ENCODE measurements around the gene PRR5L. TPM values are rescaled to one million over a fixed set of nuclear protein-coding genes. Genes with fewer than 3 reads are reported as not detected.
"Not testable (repeated sequence)": the region's sequence is repeated elsewhere in the genome, so short reads cannot be mapped to it uniquely, and the experiment has no call there.

The PRR5L gene
- total and polyA plus RNA-seq, 2 experiments from 2014 or later: 3.1 to 7.5 TPM

- no peaks in the 10 kb centered on the region for H3K79me2 ChIP-seq
- DNase-seq (ENCODE audit: low spot score): no peak
- WGBS (ENCODE audit: low lambda C conversion rate, missing lambda C conversion rate): 52% methylated on average over 3 of the region's 3 CpGs
- H3K9me3 ChIP-seq (ENCODE audit: low read depth): no peaks in the 10 kb centered on the region
- TF ChIP-seq EZH2phosphoT487 (IDR thresholded peaks at IDR 0.05; ENCODE audit: low read depth, severe bottlenecking, unreplicated experiment): no peak
- TF ChIP-seq EZH2 (IDR thresholded peaks at IDR 0.05; ENCODE audit: borderline replicate concordance): no peak
- TF ChIP-seq CTCF (IDR thresholded peaks at IDR 0.05; ENCODE audit: poor library complexity): no peak
- H3K4me1 ChIP-seq (ENCODE audit: insufficient read depth): peaks cover 8% of the 10 kb centered on the region
- H3K4me2 ChIP-seq: no peak overlapping the region
- H4K20me1 ChIP-seq (ENCODE audit: insufficient read depth, poor library complexity, severe bottlenecking): no peaks in the 10 kb centered on the region
- no peak overlapping the region for H2AFZ ChIP-seq
- no peaks in the 10 kb centered on the region for H3K36me3 ChIP-seq (replicated peaks; ENCODE audit: insufficient read depth, low read depth)
- no peaks in the 10 kb centered on the region for H3K27me3 ChIP-seq
- no peak overlapping the region for H3K27ac ChIP-seq
- no peak overlapping the region for H3K4me3 ChIP-seq
- H3K9me2 ChIP-seq (replicated peaks; ENCODE audit: insufficient read depth): no peaks in the 10 kb centered on the region
Measured at GRCh38 chr11:36316049-36316448, 20.0 kb downstream of the PRR5L start.

GRCh38 chr11:36317992-36318391 is 21.9 kb downstream of the PRR5L start:
- no peak for TF ChIP-seq EZH2phosphoT487 (IDR thresholded peaks at IDR 0.05; ENCODE audit: low read depth, severe bottlenecking, unreplicated experiment)
- Histone ChIP-seq H3K27ac (no peak overlapping the region), H4K20me1 (ENCODE audit: insufficient read depth, poor library complexity, severe bottlenecking) (no peaks in the 10 kb centered on the region), H3K4me2 (no peak overlapping the region), H3K27me3 (no peaks in the 10 kb centered on the region), H2AFZ (no peak overlapping the region), H3K4me1 (ENCODE audit: insufficient read depth) (peaks cover under 1% of the 10 kb centered on the region), H3K9me2 (replicated peaks; ENCODE audit: insufficient read depth) (no peaks in the 10 kb centered on the region), H3K4me3 (no peak overlapping the region), H3K9me3 (ENCODE audit: low read depth) (no peaks in the 10 kb centered on the region), H3K79me2 (no peaks in the 10 kb centered on the region), H3K36me3 (replicated peaks; ENCODE audit: insufficient read depth, low read depth) (no peaks in the 10 kb centered on the region)
- WGBS (ENCODE audit: low lambda C conversion rate, missing lambda C conversion rate): 44% methylated on average over 2 of the region's 2 CpGs
- no peak for DNase-seq (ENCODE audit: low spot score)

GRCh38 chr11:36324956-36325355 is 28.9 kb downstream of the PRR5L start:
- H2AFZ ChIP-seq; H3K4me2 ChIP-seq; H3K27me3 ChIP-seq; H4K20me1 ChIP-seq (ENCODE audit: insufficient read depth, poor library complexity, severe bottlenecking); H3K27ac ChIP-seq; H3K4me3 ChIP-seq; DNase-seq (ENCODE audit: low spot score); H3K4me1 ChIP-seq (ENCODE audit: insufficient read depth); H3K36me3 ChIP-seq (replicated peaks; ENCODE audit: insufficient read depth, low read depth); H3K9me2 ChIP-seq (replicated peaks; ENCODE audit: insufficient read depth); H3K79me2 ChIP-seq; H3K9me3 ChIP-seq (ENCODE audit: low read depth): not testable (repeated sequence)
- WGBS (ENCODE audit: low lambda C conversion rate, missing lambda C conversion rate): 96% methylated on average over 15 of the region's 15 CpGs

GRCh38 chr11:36325403-36325802 is 29.3 kb downstream of the PRR5L start:
- not testable (repeated sequence) for DNase-seq (ENCODE audit: low spot score); H3K4me2 ChIP-seq; H3K79me2 ChIP-seq; H3K36me3 ChIP-seq (replicated peaks; ENCODE audit: insufficient read depth, low read depth); H2AFZ ChIP-seq; H3K27me3 ChIP-seq; H3K4me3 ChIP-seq; H3K9me2 ChIP-seq (replicated peaks; ENCODE audit: insufficient read depth); H3K27ac ChIP-seq; H3K9me3 ChIP-seq (ENCODE audit: low read depth); H4K20me1 ChIP-seq (ENCODE audit: insufficient read depth, poor library complexity, severe bottlenecking); H3K4me1 ChIP-seq (ENCODE audit: insufficient read depth)
- WGBS (ENCODE audit: low lambda C conversion rate, missing lambda C conversion rate): 90% methylated on average over 5 of the region's 5 CpGs

GRCh38 chr11:36326524-36327419 is 30.7 kb downstream of the PRR5L start:
- DNase-seq (ENCODE audit: low spot score): no peak
- H3K27ac ChIP-seq: no peak overlapping the region

More at GRCh38 chr11:36326524-36327419, 30.7 kb downstream of the PRR5L start:
- Histone ChIP-seq H2AFZ (no peak overlapping the region), H3K9me2 (replicated peaks; ENCODE audit: insufficient read depth) (no peaks in the 10 kb centered on the region), H3K4me3 (no peak overlapping the region), H3K27me3 (no peaks in the 10 kb centered on the region), H3K9me3 (ENCODE audit: low read depth) (no peaks in the 10 kb centered on the region), H3K4me1 (ENCODE audit: insufficient read depth) (peaks cover 7% of the 10 kb centered on the region), H3K36me3 (replicated peaks; ENCODE audit: insufficient read depth, low read depth) (no peaks in the 10 kb centered on the region), H3K4me2 (no peak overlapping the region), H3K79me2 (no peaks in the 10 kb centered on the region), H4K20me1 (ENCODE audit: insufficient read depth, poor library complexity, severe bottlenecking) (no peaks in the 10 kb centered on the region)
- TF ChIP-seq EZH2 (IDR thresholded peaks at IDR 0.05; ENCODE audit: borderline replicate concordance) (no peak), CTCF (IDR thresholded peaks at IDR 0.05; ENCODE audit: poor library complexity) (no peak), EZH2phosphoT487 (IDR thresholded peaks at IDR 0.05; ENCODE audit: low read depth, severe bottlenecking, unreplicated experiment) (no peak)
- WGBS (ENCODE audit: low lambda C conversion rate, missing lambda C conversion rate): 44% methylated on average over 3 of the region's 3 CpGs
